CD14-positive monocyte (primary cell): ENCODE measurements around the gene CFAP74. TPM values are rescaled to one million over a fixed set of nuclear protein-coding genes. Genes with fewer than 3 reads are reported as not detected.

Experiments
- DNase-seq, 3 donors: peaks; one replicate each; pipeline ENCODE4 v3.0.0-alpha.2; 2011 to 2022
- H2AFZ ChIP-seq: 2 replicates; pipeline ENCODE4 v1.6.0; 2012; ENCODE audit warnings: mild to moderate bottlenecking, low read depth, low read length, inconsistent platforms; ENCODE audit not compliant: insufficient read depth, poor library complexity, severe bottlenecking
- H3K27ac ChIP-seq, 2 donors: 1 replicate in 1 of 2; 2 replicates in 1 of 2; pipeline ENCODE4 v1.5.1; 2012 to 2013; ENCODE audit warnings: low read length in 2 of 2, control low read depth in 1 of 2, inconsistent platforms in 1 of 2, low read depth in 1 of 2, mild to moderate bottlenecking in 1 of 2
- H3K27me3 ChIP-seq, 2 donors: one replicate each; pipeline versions ENCODE4 v1.6.0 to v1.6.1; 2011 to 2013; ENCODE audit warnings: low read length in 2 of 2; ENCODE audit not compliant: control insufficient read depth in 2 of 2, insufficient read depth in 2 of 2
- H3K36me3 ChIP-seq, 2 donors: replicated peaks in 1 of 2; 1 replicate in 1 of 2; 2 replicates in 1 of 2; pipeline versions ENCODE4 v1.5.1 to v1.6.1; 2012 to 2013; ENCODE audit warnings: low read length in 2 of 2, control low read depth in 1 of 2, inconsistent platforms in 1 of 2, mild to moderate bottlenecking in 1 of 2; ENCODE audit not compliant: insufficient read depth in 2 of 2, control insufficient read depth in 1 of 2
- H3K4me1 ChIP-seq, 2 donors: 1 replicate in 1 of 2; 2 replicates in 1 of 2; pipeline versions ENCODE4 v1.5.1 to v1.6.1; 2012 to 2013; ENCODE audit warnings: low read length in 2 of 2, control low read depth in 1 of 2, inconsistent platforms in 1 of 2, mild to moderate bottlenecking in 1 of 2, moderate library complexity in 1 of 2; ENCODE audit not compliant: insufficient read depth in 2 of 2, control insufficient read depth in 1 of 2
- H3K4me2 ChIP-seq: replicated peaks from 2 replicates; pipeline ENCODE3; 2012; ENCODE audit warnings: low read length, moderate library complexity, mild to moderate bottlenecking; ENCODE audit not compliant: poor library complexity, severe bottlenecking; ENCODE audit errors: extremely low read depth
- H3K4me3 ChIP-seq, 3 experiments: fragments of 200-600 bp in 1 of 3; sonication (generic) in 1 of 3; replicated peaks in 1 of 3; 1 replicate in 2 of 3; 2 replicates in 1 of 3; pipeline ENCODE4 v1.5.1; 2011 to 2013; ENCODE audit warnings: low read length in 3 of 3, mild to moderate bottlenecking in 3 of 3, control low read depth in 2 of 3, low read depth in 2 of 3, inconsistent platforms in 1 of 3, moderate library complexity in 1 of 3
- H3K79me2 ChIP-seq: 2 replicates; pipeline ENCODE4 v1.6.0; 2012; ENCODE audit warnings: mild to moderate bottlenecking, control low read depth, inconsistent platforms, low read length, moderate library complexity; ENCODE audit not compliant: insufficient read depth
- H3K9ac ChIP-seq: 2 replicates; pipeline ENCODE4 v1.6.0; 2017; ENCODE audit warnings: low read length, mild to moderate bottlenecking; ENCODE audit not compliant: insufficient read depth, poor library complexity, severe bottlenecking
- H3K9me3 ChIP-seq, 2 donors: replicated peaks in 1 of 2; 1 replicate in 1 of 2; 2 replicates in 1 of 2; pipeline versions ENCODE4 v1.5.1 to v1.6.1; 2012 to 2013; ENCODE audit warnings: low read length in 2 of 2, control low read depth in 1 of 2; ENCODE audit not compliant: control insufficient read depth in 1 of 2, insufficient read depth in 1 of 2
- H4K20me1 ChIP-seq: 2 replicates; pipeline ENCODE4 v1.6.0; 2012; ENCODE audit warnings: mild to moderate bottlenecking, low read length, control low read depth, moderate library complexity; ENCODE audit not compliant: insufficient read depth
- H3K27ac Mint-ChIP-seq, 7 donors: one replicate each; pipeline ENCODE4 v1.8.0; 2020; ENCODE audit warnings: mild to moderate bottlenecking in 7 of 7, mixed read lengths in 7 of 7, moderate library complexity in 6 of 7, inconsistent platforms in 2 of 7
- H3K27me3 Mint-ChIP-seq, 3 donors: one replicate each; pipeline ENCODE4 v1.8.0; 2021 to 2022; ENCODE audit warnings: low read depth in 3 of 3, mild to moderate bottlenecking in 3 of 3, mixed read lengths in 3 of 3, moderate library complexity in 3 of 3, inconsistent platforms in 1 of 3
- H3K36me3 Mint-ChIP-seq, 2 donors: one replicate each; pipeline ENCODE4 v1.8.0; 2020; ENCODE audit warnings: mixed read lengths in 2 of 2, inconsistent platforms in 1 of 2, mild to moderate bottlenecking in 1 of 2
- H3K4me1 Mint-ChIP-seq: one replicate; pipeline ENCODE4 v1.8.0; 2020; ENCODE audit warnings: mild to moderate bottlenecking, mixed read lengths
- H3K4me3 Mint-ChIP-seq, 2 donors: one replicate each; pipeline ENCODE4 v1.8.0; 2020; ENCODE audit warnings: mild to moderate bottlenecking in 2 of 2, mixed read lengths in 2 of 2, moderate library complexity in 1 of 2
- H3K9me3 Mint-ChIP-seq, 7 donors: one replicate each; pipeline ENCODE4 v1.8.0; 2020 to 2022; ENCODE audit warnings: mixed read lengths in 7 of 7, mild to moderate bottlenecking in 6 of 7, moderate library complexity in 6 of 7, inconsistent platforms in 2 of 7
- CTCF ChIP-seq: fragments of 200-600 bp; IDR thresholded peaks from one replicate; pipeline ENCODE4 v1.8.0; 2022; ENCODE audit warnings: antibody characterized with exemption, mild to moderate bottlenecking
- WGBS: methylation state at CpG from one replicate; pipeline ENCODE4 v1.1.5; 2013; ENCODE audit warnings: missing lambda C conversion rate; ENCODE audit not compliant: insufficient coverage; 5-methylcytosine and 5-hydroxymethylcytosine counted together
- intact Hi-C, 2 donors: fragments of 100-400 bp; cut with micrococcal nuclease; formaldehyde crosslinking; loops; one replicate each; pipeline versions ENCODE4 v1.15.0 to v1.15.1; 2023
- polyA plus RNA-seq, 3 donors: library from polyadenylated mRNA; depleted of rRNA in 1 of 3; unstranded in 2 of 3; stranded (reverse) in 1 of 3; fragments of 300-500 nt in 2 of 3; fragments of >200 nt in 1 of 3; fragmentation: Illumina TruSeq in 2 of 3; gene quantifications; 1 replicate in 2 of 3; 2 replicates in 1 of 3; pipeline ENCODE4 v1.2.3, GENCODE V29; 2012 to 2021

The CFAP74 gene
- polyA plus RNA-seq, 3 donors = not detected

GRCh38 chr1:1956586-1957532, 46.7 kb downstream of the CFAP74 start:
- H3K36me3 Mint-ChIP-seq = no peaks in the 10 kb centered on the region
- DNase-seq = no peak
- TF ChIP-seq CTCF = no peak

GRCh38 chr1:1956101-1956500, 47.5 kb downstream of the CFAP74 start:
- H3K27ac Mint-ChIP-seq = no peak overlapping the region
- H3K4me1 Mint-ChIP-seq = peaks cover 3% of the 10 kb centered on the region
- no peak for DNase-seq
- H3K9me3 ChIP-seq = peaks cover 0 to 10% of the 10 kb centered on the region in 2 donors
- no peaks in the 10 kb centered on the region for H4K20me1 ChIP-seq
- no peaks in the 10 kb centered on the region for H3K36me3 ChIP-seq
- H3K9ac ChIP-seq = no peak overlapping the region
- WGBS = 98% methylated on average over 7 of the region's 7 CpGs
- no peak overlapping the region for H3K4me2 ChIP-seq
- no peak overlapping the region for H2AFZ ChIP-seq
- H3K36me3 Mint-ChIP-seq = no peaks in the 10 kb centered on the region
- peaks cover 6 to 8% of the 10 kb centered on the region in 2 donors for H3K4me1 ChIP-seq
- TF ChIP-seq CTCF = no peak
- no peak overlapping the region for H3K27ac ChIP-seq
- no peak overlapping the region for H3K4me3 ChIP-seq
- peaks cover 0 to 6% of the 10 kb centered on the region in 2 donors for H3K27me3 ChIP-seq
- H3K4me3 Mint-ChIP-seq = no peak overlapping the region
- no peaks in the 10 kb centered on the region for H3K79me2 ChIP-seq
- peaks cover 10 to 21% (median 14%) of the 10 kb centered on the region in 3 donors for H3K27me3 Mint-ChIP-seq
- peaks cover 2 to 12% (median 8%) of the 10 kb centered on the region in 7 donors for H3K9me3 Mint-ChIP-seq
- intact Hi-C loops = no loop called here

More at GRCh38 chr1:1956586-1957532, 46.7 kb downstream of the CFAP74 start:
- Histone ChIP-seq H3K79me2 (no peaks in the 10 kb centered on the region), H3K27ac (no peak overlapping the region), H4K20me1 (no peaks in the 10 kb centered on the region), H2AFZ (no peak overlapping the region), H3K4me1 (peaks cover 6 to 8% of the 10 kb centered on the region in 2 donors), H3K9me3 (peaks cover 0 to 4% of the 10 kb centered on the region in 2 donors), H3K27me3 (peaks cover 0 to 3% of the 10 kb centered on the region in 2 donors), H3K9ac (no peak overlapping the region), H3K36me3 (no peaks in the 10 kb centered on the region), H3K4me2 (no peak overlapping the region), H3K4me3 (no peak overlapping the region)
- peaks cover 11 to 26% (median 16%) of the 10 kb centered on the region in 3 donors for H3K27me3 Mint-ChIP-seq
- H3K27ac Mint-ChIP-seq = no peak overlapping the region
- 92% methylated on average over 38 of the region's 38 CpGs for WGBS
- no peak overlapping the region for H3K4me3 Mint-ChIP-seq
- H3K4me1 Mint-ChIP-seq = peaks cover 3% of the 10 kb centered on the region
- peaks cover 2 to 8% (median 5%) of the 10 kb centered on the region in 7 donors for H3K9me3 Mint-ChIP-seq
- intact Hi-C loops = no loop called here
